WI38 (cell line): ENCODE data around the gene CEACAM8.
"Not testable (repeated sequence)": the region's sequence is repeated elsewhere in the genome, so short reads cannot be mapped to it uniquely, and the experiment has no call there.

Experiments used
- H3K4me3 ChIP-seq: 2 replicates; pipeline ENCODE4 v1.5.1; 2011; ENCODE audit warnings: low read depth, mild to moderate bottlenecking, control low read depth, low read length
- CTCF ChIP-seq: IDR thresholded peaks from 2 replicates; pipeline ENCODE4 v1.5.1; 2012; ENCODE audit warnings: low read depth, mild to moderate bottlenecking, control low read depth, low read length

Gene CEACAM8

DNA sequence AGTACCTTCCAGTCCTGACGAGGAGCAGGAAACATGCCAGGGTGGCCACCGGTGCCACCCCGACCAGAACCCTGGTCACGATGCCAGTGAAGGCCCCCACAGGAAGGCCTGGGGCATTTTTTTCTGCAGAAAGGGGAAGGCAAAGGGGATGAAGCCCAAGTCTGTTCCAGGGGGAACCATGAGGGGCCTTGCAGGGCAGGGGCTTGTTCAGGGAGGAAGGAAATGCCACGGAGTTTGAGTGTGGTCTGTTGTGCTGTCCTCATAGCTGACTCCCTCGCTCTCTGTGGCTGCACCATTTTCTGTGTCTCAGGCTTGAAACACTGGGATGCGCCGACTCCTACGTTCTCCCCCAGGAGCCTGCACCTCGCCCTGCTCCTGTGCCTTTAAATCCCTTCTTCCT lies 38.9 kb downstream of the CEACAM8 start:
- H3K4me3 ChIP-seq: no peak overlapping the region
- no peak for TF ChIP-seq CTCF

- no peak for TF ChIP-seq CTCF
- no peak overlapping the region for H3K4me3 ChIP-seq
These were observed 39.4 kb downstream of the CEACAM8 start for GRCh38 chr19:42555317-42555716.

GRCh38 chr19:42554046-42554575 lies 40.6 kb downstream of the CEACAM8 start:
- no peak for TF ChIP-seq CTCF
- H3K4me3 ChIP-seq: no peak overlapping the region

DNA sequence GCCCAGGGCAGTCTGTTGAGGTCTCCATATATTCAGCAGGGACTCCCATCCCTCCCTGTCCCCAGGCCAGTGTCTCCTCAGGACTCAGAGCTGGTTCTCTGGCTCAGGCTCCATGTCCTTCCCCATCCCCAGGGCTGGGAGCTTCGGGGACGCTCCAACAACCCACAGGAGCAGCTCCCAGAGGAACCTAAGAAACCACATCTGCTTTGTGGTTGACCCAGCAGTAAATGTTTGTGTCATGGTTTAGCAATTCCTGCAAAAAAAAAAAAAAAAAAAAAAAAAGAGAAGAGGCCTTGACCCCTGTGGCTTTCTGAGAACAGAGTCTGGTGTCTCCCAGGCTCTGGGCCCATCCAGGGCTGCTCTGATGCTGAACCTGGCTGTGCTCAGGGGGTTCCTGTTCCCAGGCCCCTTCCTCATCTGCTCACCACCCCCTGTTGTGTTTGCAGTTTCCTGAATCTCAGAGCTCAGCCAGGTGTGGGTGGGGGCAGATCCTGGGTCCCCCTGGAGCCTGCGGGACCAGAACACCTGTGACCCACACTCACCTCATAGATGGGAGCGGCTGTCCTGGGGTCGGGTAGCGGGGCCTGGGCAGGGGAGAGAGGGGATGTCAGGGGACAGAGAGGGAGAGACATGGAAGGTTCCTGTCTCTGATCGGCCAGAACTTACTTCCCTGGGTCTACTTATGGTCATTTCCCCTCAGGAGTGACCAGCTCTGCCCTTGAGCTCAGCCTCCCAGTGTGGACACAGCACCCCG lies 41.3 kb downstream of the CEACAM8 start:
- H3K4me3 ChIP-seq: no peak overlapping the region
- TF ChIP-seq CTCF: no peak

GRCh38 chr19:42552086-42553065 lies 42.3 kb downstream of the CEACAM8 start:
- no peak for TF ChIP-seq CTCF
- H3K4me3 ChIP-seq: no peak overlapping the region

DNA sequence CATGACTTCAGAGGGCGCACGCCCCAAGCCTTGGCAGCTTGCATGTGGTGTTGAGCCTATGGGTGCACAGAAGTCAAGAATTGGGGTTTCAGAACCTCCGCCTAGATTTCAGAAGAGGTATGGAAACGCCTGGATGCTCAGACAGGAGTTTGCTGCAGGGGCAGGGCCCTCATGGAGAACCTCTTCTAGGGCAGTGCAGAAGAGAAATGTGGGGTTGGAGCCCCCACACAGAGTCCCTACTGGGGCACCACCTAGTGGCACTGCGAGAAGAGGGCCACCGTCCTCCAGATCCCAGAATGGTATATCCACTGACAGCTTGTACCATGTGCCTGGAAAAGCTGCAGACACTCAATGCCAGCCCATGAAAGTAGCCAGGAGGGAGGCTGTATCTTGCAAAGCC lies 44.2 kb downstream of the CEACAM8 start:
- not testable (repeated sequence) for H3K4me3 ChIP-seq

DNA sequence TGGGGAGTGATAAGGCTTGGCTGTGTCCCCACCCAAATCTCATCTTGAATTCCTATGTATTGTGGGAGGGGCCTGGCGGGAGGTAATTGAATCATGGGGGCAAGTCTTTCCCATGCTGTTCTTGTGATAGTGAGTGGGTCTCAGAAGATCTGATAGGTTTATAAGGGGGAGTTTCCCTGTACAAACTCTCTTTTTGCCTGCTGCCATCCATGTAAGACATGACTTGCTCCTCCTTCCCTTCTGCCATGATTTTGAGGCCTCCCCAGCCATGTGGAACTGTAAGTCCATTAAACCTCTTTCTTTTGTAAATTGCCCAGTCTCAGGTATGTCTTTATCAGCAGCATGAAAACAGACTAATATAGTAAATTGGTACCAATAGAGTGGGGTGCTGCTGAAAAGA lies 45.7 kb downstream of the CEACAM8 start:
- H3K4me3 ChIP-seq: not testable (repeated sequence)

GRCh38 chr19:42548552-42548951 lies 46.2 kb downstream of the CEACAM8 start:
- H3K4me3 ChIP-seq: no peak overlapping the region
- TF ChIP-seq CTCF: no peak
